Kidney capillary endothelial cell (primary cell): ENCODE results near the gene IFT57.
"Not testable (repeated sequence)": the region's sequence is repeated elsewhere in the genome, so short reads cannot be mapped to it uniquely, and the experiment has no call there.

Experiments used
- DNase-seq: peaks from one replicate; pipeline ENCODE4 v3.0.0-alpha.2; 2018; ENCODE audit warnings: low spot score

Gene IFT57

DNA sequence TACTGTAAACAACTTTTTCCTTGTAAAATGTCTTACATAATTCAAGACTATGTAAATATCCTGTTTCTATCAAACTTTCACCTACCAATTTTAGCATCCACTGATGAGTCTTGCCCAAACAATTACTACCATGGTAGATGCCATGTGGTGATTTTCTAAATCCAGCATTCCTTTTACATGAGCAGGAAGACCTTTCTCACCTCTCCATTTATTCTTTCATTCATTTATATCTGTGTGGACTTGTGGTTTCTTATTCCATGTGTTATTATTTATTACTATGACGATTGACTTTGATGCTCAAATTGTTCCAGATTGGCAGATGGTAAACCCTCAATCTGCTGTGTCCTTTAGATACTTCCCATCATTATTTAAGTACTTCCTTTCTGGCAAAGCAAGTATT lies 62.4 kb downstream of the IFT57 start:
- DNase-seq = no peak

DNA sequence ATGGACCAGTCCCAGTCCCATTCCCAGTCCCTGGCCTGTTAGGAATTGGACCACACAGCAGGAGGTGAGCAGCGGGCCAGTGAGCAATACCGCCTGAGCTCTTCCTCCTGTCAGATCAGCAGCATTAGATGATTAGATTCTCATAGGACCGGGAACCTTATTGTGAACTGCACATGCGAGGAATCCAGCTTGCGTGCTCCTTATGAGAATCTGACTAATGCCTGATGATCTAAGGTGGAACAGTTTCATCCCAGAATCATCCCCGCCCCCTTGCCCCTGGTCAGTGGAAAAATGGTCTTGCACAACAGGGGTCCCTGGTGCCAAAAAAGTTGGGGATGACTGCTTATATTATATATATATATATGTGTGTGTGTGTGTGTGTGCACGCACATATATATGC lies 63.1 kb downstream of the IFT57 start:
- DNase-seq = no peak

- DNase-seq = no peak
Measured at GRCh38 chr3:108158251-108158650, 64.0 kb downstream of the IFT57 start.

- DNase-seq = no peak
Measured at GRCh38 chr3:108157273-108157672, 65.0 kb downstream of the IFT57 start.

- no peak for DNase-seq
Measured at GRCh38 chr3:108156312-108156853, 65.8 kb downstream of the IFT57 start.

DNA sequence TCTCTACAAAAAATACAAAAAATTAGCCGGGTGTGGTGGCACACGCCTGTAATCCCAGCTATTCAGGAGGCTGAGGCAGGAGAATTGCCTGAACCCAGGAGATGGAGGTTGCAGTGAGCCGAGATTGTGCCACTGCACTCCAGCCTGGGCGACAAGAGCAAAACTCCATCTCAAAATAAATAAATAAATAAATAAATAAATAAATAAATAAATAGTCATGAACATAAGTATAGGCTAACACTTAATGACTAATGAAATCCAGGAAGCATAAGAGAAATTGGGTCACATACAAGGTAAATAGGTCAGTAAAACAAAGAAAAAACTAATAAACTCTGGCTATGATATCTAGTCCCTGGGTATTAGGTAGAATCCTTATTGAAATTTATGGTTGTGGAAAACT lies 66.6 kb downstream of the IFT57 start:
- not testable (repeated sequence) for DNase-seq

- DNase-seq = peak; percentile 52
Measured at GRCh38 chr3:108153451-108153981, 68.7 kb downstream of the IFT57 start.

- no peak for DNase-seq
Measured at GRCh38 chr3:108152274-108152673, 70.0 kb downstream of the IFT57 start.

GRCh38 chr3:108150200-108150599 lies 72.0 kb downstream of the IFT57 start:
- no peak for DNase-seq

GRCh38 chr3:108146139-108146538 lies 76.1 kb downstream of the IFT57 start:
- no peak for DNase-seq

DNA sequence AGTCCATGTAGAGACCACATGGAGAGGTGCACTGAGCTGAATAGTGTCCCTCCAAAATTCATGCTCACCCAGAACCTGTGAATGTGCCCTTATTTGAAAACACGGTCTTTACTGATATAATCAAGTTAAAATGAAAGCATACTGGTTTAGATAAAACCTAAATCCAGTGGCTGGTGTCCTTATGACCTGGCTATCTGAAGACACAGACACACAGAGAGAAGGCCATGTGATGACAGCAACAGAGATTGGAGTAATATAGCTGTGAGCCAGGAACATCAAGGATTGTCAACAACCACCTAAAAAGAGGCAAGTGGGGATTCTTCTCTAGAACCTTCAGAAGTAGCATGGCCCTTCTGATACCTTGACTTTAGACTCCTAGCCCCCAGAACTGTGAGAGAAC lies 76.6 kb downstream of the IFT57 start:
- no peak for DNase-seq

DNA sequence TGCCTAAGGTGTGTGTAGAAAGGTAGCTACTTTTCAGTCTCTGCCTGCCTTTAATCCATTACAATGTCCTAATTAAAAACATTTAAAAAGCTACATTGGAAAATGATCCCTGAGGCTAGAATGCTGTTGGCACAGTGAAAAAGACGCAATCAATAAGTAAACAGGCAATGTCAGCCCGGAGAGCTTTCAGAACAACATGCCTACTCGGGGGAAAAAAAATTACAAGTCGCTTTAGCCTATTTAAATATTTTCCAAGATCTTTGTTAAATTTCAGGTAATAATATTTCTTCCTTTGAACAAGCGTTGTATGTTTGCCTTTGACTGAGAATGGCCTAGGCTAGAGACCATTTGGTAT lies 84.8 kb downstream of the IFT57 start:
- DNase-seq = no peak

DNA sequence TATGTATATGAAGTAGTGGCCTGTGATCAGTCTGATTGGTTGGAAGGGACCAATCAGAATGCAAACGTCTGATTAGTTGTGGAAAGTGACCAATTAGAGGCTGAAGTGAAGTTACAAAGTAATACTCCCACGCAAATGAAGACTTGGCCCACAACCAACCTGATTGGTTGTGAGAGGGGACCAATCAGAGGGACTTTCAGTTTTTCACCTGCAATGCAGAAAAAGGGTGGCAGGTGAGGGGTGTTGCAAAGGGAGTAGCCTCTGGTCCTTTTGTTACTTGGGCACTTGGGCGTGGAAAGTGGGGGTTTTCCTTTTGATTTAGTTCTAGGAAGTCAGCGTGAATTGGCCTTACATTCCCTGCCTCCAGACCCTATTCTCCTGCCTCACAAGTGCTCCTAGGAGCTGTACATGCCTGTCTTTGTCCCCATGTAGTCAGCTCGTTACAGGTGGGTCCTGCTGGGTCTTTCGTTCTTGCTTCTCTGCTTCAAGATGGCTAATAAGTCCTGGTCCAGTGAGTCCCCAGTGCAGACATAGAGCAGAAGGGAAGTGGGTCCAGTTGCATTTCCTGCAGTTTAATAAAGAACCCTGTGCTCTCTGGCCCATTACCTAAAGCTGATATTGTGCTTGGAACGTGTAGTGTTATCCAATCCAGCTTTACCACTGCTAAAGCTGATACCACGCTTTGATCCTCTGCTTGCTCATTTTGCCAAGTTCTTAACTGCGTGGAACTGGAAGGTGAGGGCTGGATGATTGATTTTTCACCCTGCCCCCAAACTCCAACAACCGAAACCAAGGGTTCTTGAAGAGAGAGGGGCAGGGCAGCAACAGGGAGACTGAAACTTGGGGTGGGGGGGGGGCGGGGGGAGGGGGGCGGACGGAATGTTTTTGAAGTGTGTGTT lies 85.4 kb downstream of the IFT57 start:
- no peak for DNase-seq

- no peak for DNase-seq
Measured at GRCh38 chr3:108134555-108134880, 87.7 kb downstream of the IFT57 start.

DNA sequence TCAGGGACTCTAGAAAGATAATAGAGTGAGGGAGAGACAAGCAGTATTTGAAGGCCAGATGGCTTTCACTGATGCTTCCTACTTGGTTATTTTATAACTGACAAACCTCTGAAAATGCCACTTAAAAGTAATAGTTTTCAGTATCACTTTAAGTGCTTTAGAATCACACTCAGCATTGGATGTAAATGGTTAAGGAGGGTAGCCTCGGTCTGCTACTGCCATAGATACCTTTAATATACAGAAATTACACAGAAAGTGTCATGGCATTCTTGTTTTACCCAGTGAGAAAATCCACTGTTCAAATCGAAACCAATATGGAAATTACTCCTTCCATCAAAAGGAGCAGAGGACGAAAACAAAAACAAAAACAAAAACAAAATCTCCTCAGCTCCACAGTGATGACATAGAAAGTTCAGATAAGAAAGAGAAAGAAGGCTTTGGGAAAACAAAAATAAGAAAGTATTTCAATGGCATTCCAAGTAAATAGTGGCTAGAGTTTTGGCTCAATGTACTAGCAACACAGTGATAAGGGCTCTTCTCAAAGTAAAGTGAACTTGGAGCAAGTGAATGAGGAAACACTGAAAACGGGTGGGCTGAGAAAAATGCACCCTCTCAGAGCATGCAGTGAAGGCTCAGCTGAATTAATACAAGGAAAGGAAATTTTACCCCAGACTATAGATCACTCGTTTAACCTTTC lies 88.2 kb downstream of the IFT57 start:
- no peak for DNase-seq

DNA sequence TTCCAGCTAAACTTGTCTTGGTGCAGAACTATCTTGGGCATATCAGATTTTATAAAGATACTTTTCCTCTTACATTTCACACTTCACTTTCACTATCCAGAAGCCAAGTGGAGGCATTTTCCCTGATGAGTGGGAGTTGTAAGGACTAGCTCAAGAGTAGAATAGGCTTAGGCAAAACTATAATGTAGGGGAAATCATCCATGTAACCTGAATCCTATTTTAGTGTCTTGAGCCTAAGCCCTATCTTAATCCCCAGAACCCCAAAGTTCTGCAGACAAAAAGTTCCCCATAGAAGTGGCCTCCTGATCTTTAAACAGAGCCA lies 89.2 kb downstream of the IFT57 start:
- DNase-seq = no peak

GRCh38 chr3:108131475-108132134 lies 90.6 kb downstream of the IFT57 start:
- no peak for DNase-seq

DNA sequence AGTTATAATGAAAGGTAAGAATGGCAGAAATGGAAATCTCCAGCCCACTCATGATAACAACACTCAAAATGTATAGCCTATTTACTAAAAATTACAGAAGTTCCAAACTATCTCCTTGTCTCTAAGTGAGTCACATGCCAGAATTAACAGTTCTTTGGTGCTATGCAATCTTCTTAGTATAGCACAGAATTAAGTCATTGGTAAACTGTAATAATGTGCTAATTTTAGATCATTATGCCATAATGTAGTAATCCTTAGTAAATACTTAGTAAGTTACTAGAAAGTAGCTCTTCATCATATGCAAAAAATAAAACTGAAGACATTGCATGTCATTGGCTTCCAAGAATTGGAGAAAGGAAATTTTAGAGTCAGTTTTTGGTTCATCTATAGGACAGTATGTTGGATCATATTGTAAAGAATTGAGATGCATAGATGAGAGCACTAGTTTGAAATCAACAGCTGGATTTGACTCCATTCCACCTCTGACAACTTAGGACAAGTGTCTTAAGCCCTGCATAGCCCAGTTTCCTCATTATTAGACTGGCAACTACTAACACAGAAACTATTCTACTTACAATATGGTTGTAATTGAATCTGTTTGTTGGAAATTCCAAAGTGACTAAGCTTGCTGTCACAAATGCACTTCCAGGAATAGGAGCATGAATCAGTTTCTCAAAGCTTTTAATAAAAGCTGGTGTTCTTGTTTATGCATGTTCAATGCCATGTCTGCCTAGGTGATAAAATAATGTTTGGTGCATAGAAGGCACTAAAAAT lies 91.3 kb downstream of the IFT57 start:
- DNase-seq = peak; percentile 90

DNA sequence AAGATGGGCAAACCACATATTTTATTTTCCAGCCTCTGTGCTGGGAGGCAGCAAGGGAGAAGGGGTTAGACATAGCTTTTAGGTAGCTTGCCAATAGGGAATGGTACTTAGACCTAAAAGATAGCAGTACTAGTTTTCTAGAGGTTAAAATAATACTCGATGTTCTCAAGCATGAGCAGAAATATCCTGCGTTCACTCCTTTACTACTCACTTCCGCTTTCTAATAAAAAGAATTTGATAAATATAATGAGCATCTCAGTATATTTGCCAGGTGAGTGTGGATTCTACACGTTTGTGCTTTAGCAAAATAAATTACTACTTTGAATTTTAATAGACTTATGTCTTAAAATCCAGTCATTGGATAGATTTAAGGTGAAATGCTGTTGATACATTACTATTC lies 92.0 kb downstream of the IFT57 start:
- no peak for DNase-seq

GRCh38 chr3:108127301-108127988 lies 94.8 kb downstream of the IFT57 start:
- no peak for DNase-seq

DNA sequence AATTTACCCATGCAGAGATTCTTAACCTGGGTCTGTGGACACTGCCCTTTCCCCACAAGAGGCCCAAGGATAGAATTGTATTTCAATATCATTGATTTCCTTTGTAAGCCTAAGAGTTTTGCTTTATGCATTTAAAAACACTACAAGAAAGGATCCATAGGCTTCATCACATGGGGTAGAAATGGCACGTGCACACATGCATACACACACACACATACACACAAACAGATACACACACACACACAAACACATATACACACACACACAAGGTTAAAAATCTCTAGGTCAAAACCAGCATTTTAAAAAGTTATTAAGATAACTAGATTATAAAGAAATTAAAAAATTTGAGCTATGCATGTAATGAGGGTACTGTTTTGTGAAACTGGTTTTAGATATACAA lies 95.9 kb downstream of the IFT57 start:
- DNase-seq = no peak
